Ishikawa (cell line): Measurements from ENCODE around the gene SLC5A7.

Experiments used
- CEBPB ChIP-seq: IDR thresholded peaks from 2 replicates; pipeline ENCODE4 v1.6.1; 2012
- CREB1 ChIP-seq: IDR thresholded peaks from 2 replicates; pipeline ENCODE4 v1.6.1; 2012; ENCODE audit warnings: low read depth
- EGR1 ChIP-seq: IDR thresholded peaks from 2 replicates; pipeline ENCODE4 v1.6.1; 2012
- EP300 ChIP-seq: IDR thresholded peaks from 2 replicates; pipeline ENCODE4 v1.6.1; 2012; ENCODE audit warnings: borderline replicate concordance
- FOXM1 ChIP-seq: IDR thresholded peaks from 2 replicates; pipeline ENCODE4 v1.6.1; 2012; ENCODE audit warnings: low read depth, borderline replicate concordance
- MAX ChIP-seq: IDR thresholded peaks from 2 replicates; pipeline ENCODE4 v1.6.1; 2012
- NFIC ChIP-seq: IDR thresholded peaks from 2 replicates; pipeline ENCODE4 v1.6.1; 2012
- RAD21 ChIP-seq: IDR thresholded peaks from 2 replicates; pipeline ENCODE4 v1.6.1; 2012; ENCODE audit warnings: low read depth
- REST ChIP-seq: IDR thresholded peaks from 2 replicates; pipeline ENCODE4 v1.6.1; 2012; ENCODE audit warnings: low read depth, mild to moderate bottlenecking
- TAF1 ChIP-seq: IDR thresholded peaks from 2 replicates; pipeline ENCODE4 v1.6.1; 2012; ENCODE audit warnings: low read depth, mild to moderate bottlenecking
- TCF12 ChIP-seq: IDR thresholded peaks from 2 replicates; pipeline ENCODE4 v1.6.1; 2012; ENCODE audit warnings: low read depth
- TEAD4 ChIP-seq: IDR thresholded peaks from 2 replicates; pipeline ENCODE4 v1.6.1; 2012
- USF1 ChIP-seq: IDR thresholded peaks from 2 replicates; pipeline ENCODE4 v1.6.1; 2012
- YY1 ChIP-seq: IDR thresholded peaks from 2 replicates; pipeline ENCODE4 v1.6.1; 2012; ENCODE audit warnings: low read depth
- ZBTB7A ChIP-seq: IDR thresholded peaks from 2 replicates; pipeline ENCODE4 v1.6.1; 2012; ENCODE audit warnings: low read depth

Gene SLC5A7

GRCh38 chr2:108023776-108024175 lies 37.5 kb downstream of the SLC5A7 start:
- no peak for TF ChIP-seq CREB1
- no peak for TF ChIP-seq TEAD4
- no peak for TF ChIP-seq NFIC
- TF ChIP-seq REST: no peak
- no peak for TF ChIP-seq CEBPB
- no peak for TF ChIP-seq RAD21
- TF ChIP-seq TCF12: no peak
- TF ChIP-seq FOXM1: no peak
- TF ChIP-seq YY1: no peak
- TF ChIP-seq EGR1: no peak
- no peak for TF ChIP-seq ZBTB7A
- TF ChIP-seq TAF1: no peak
- TF ChIP-seq EP300: no peak
- no peak for TF ChIP-seq MAX

GRCh38 chr2:108026092-108026794 lies 39.9 kb downstream of the SLC5A7 start:
- no peak for TF ChIP-seq USF1
- no peak for TF ChIP-seq REST
- no peak for TF ChIP-seq FOXM1
- no peak for TF ChIP-seq RAD21
- no peak for TF ChIP-seq NFIC
- no peak for TF ChIP-seq ZBTB7A
- TF ChIP-seq EP300: no peak
- TF ChIP-seq TAF1: no peak
- no peak for TF ChIP-seq CEBPB
- TF ChIP-seq TCF12: no peak
- TF ChIP-seq TEAD4: no peak
- TF ChIP-seq YY1: no peak
- TF ChIP-seq EGR1: no peak
- TF ChIP-seq CREB1: no peak
- no peak for TF ChIP-seq MAX

- TF ChIP-seq TCF12: no peak
- no peak for TF ChIP-seq TEAD4
- TF ChIP-seq EGR1: no peak
- TF ChIP-seq CREB1: no peak
- no peak for TF ChIP-seq REST
- no peak for TF ChIP-seq YY1
- TF ChIP-seq RAD21: no peak
- TF ChIP-seq USF1: no peak
These were observed 43.2 kb downstream of the SLC5A7 start for GRCh38 chr2:108029496-108029895.

GRCh38 chr2:108029912-108030311 lies 43.6 kb downstream of the SLC5A7 start:
- TF ChIP-seq TAF1 (no peak), ZBTB7A (no peak), USF1 (no peak), CREB1 (no peak), NFIC (no peak), FOXM1 (no peak), CEBPB (no peak), MAX (no peak), REST (no peak), RAD21 (no peak), EP300 (no peak), EGR1 (no peak)
